Uterus (tissue), 4 donors: ENCODE results near the gene P2RY4. TPM values are rescaled to one million over a fixed set of nuclear protein-coding genes. Genes with fewer than 3 reads are reported as not detected.

Experiments used
- DNase-seq, 2 donors: peaks; one replicate each; pipeline ENCODE4 v3.0.0-alpha.2; 2019 to 2020
- H3K27ac ChIP-seq, 2 donors: fragments of 200-600 bp; sonication (generic); 1 replicate in 1 of 2; 2 replicates in 1 of 2; pipeline ENCODE4 v1.5.1; 2016 to 2018
- H3K27me3 ChIP-seq, 2 donors: fragments of 200-600 bp; sonication (generic); one replicate each; pipeline ENCODE4 v1.5.1; 2018 to 2019; ENCODE audit warnings: control low read depth in 1 of 2
- H3K36me3 ChIP-seq, 2 donors: fragments of 200-600 bp; sonication (generic); one replicate each; pipeline ENCODE4 v1.5.1; 2019; ENCODE audit warnings: control low read depth in 1 of 2
- H3K4me1 ChIP-seq, 2 donors: fragments of 200-600 bp; sonication (generic); one replicate each; pipeline ENCODE4 v1.5.1; 2018 to 2019; ENCODE audit warnings: control low read depth in 1 of 2
- H3K4me3 ChIP-seq, 2 donors: fragments of 200-600 bp; sonication (generic); 1 replicate in 1 of 2; 2 replicates in 1 of 2; pipeline ENCODE4 v1.5.1; 2018 to 2019; ENCODE audit warnings: mild to moderate bottlenecking in 1 of 2
- H3K9me3 ChIP-seq, 2 donors: fragments of 200-600 bp; sonication (generic); one replicate each; pipeline ENCODE4 v1.5.1; 2019; ENCODE audit warnings: control low read depth in 1 of 2
- POLR2A ChIP-seq, 2 donors: fragments of 450-650 bp; IDR thresholded peaks; one replicate each; pipeline ENCODE4 v1.6.1; 2016; ENCODE audit warnings: antibody characterized with exemption in 2 of 2, mild to moderate bottlenecking in 1 of 2, moderate library complexity in 1 of 2
- intact Hi-C: fragments of 100-400 bp; cut with DNase I; formaldehyde crosslinking; loops from one replicate; pipeline ENCODE4 v1.15.1; 2023; ENCODE audit warnings: low total_unique reads
- total RNA-seq, 4 donors: library from RNA; depleted of rRNA in 3 of 4; stranded (reverse); fragments of >200 nt in 3 of 4; gene quantifications; one replicate each; pipeline versions ENCODE4 v1.1.0 to v1.2.4, GENCODE V29; 2014 to 2023
- TF ChIP-seq, protein P1 (sequence below), 4 experiments: fragments of 200-600 bp in 2 of 4; fragments of 450-650 bp in 2 of 4; sonication (generic) in 2 of 4; IDR thresholded peaks; one replicate each; pipeline ENCODE4 v1.5.1; 2016 to 2019; ENCODE audit warnings: antibody characterized with exemption in 4 of 4, mild to moderate bottlenecking in 2 of 4, moderate library complexity in 1 of 4
- donor health status: DM: yes; HTN: yes; CAD: no.

The P2RY4 gene
- under 1 TPM in 2 of 4 donors, not detected in 2; 0.41 to 0.64 TPM for total RNA-seq

DNA sequence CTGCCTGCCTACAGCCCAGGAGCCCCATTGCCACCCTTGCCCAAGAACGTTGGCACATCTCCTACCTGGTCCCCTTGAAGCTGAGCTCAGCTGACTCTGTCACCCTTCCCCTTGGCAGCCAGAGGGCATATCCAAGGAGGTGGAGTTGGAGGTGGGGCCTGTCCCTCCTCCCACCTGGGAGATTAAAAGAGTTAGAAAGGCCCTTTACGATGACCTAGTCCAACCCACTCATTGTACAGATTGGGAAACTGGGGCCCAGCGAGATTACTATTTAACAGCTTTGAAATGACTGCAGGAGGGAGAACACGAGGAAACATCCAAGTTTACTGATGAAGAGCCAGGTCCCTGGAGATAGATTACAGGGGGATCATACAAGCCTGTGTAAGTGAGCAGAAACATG is at the start of gene P2RY4:
TSS of gene P2RY4 (minus strand) at position 101 of the 400 bp plus-strand sequence. CDS start 580 bp downstream, outside the sequence.
- H3K4me3 ChIP-seq, result no peak within 1 kb of the TSS
- H3K4me1 ChIP-seq, result no peaks in the 10 kb centered on the region
- intact Hi-C loops, result no loop called here
- no peak within 1 kb of the TSS for H3K27ac ChIP-seq
- H3K27me3 ChIP-seq, result no peaks in the 10 kb centered on the region
- no peak for DNase-seq
- no peaks in the 10 kb centered on the region for H3K9me3 ChIP-seq
- H3K36me3 ChIP-seq, result no peaks in the 10 kb centered on the region
- TF ChIP-seq, protein P1, sequence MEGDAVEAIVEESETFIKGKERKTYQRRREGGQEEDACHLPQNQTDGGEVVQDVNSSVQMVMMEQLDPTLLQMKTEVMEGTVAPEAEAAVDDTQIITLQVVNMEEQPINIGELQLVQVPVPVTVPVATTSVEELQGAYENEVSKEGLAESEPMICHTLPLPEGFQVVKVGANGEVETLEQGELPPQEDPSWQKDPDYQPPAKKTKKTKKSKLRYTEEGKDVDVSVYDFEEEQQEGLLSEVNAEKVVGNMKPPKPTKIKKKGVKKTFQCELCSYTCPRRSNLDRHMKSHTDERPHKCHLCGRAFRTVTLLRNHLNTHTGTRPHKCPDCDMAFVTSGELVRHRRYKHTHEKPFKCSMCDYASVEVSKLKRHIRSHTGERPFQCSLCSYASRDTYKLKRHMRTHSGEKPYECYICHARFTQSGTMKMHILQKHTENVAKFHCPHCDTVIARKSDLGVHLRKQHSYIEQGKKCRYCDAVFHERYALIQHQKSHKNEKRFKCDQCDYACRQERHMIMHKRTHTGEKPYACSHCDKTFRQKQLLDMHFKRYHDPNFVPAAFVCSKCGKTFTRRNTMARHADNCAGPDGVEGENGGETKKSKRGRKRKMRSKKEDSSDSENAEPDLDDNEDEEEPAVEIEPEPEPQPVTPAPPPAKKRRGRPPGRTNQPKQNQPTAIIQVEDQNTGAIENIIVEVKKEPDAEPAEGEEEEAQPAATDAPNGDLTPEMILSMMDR (IDR thresholded peaks at IDR 0.05), result no peak
- TF ChIP-seq POLR2A (IDR thresholded peaks at IDR 0.05), result no peak

- Histone ChIP-seq H3K27ac (no peak overlapping the region), H3K4me3 (no peak overlapping the region), H3K4me1 (no peaks in the 10 kb centered on the region), H3K36me3 (no peaks in the 10 kb centered on the region), H3K27me3 (no peaks in the 10 kb centered on the region), H3K9me3 (no peaks in the 10 kb centered on the region)
- intact Hi-C loops, result no loop called here
- TF ChIP-seq, protein P1 (IDR thresholded peaks at IDR 0.05), result no peak
- no peak for TF ChIP-seq POLR2A (IDR thresholded peaks at IDR 0.05)
- DNase-seq, result no peak
These were observed 41.7 kb upstream of the P2RY4 start for GRCh38 chrX:70301716-70302115.

DNA sequence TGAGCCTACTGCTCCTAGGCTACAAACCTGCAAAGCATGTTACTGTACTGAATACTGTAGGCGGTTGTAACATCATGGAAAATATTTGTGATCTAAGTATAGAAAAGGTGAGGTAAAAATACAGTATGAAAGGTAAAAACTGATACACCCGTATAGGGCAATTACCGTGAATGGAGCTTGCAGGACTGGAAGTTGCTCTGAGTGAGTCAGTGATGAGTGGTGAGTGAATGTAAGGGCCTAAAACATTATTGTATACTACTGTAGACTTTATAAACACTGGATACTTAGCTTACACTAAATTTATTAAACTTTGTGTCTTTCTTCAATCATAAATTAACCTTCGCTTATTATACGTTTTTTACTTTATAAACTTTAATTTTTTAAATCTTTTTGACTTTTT is 33.6 kb upstream of the P2RY4 start:
- intact Hi-C loops, result no loop called here
- no peak for DNase-seq
- Histone ChIP-seq H3K27me3 (no peaks in the 10 kb centered on the region), H3K36me3 (no peaks in the 10 kb centered on the region), H3K27ac (no peak overlapping the region), H3K9me3 (no peaks in the 10 kb centered on the region), H3K4me1 (no peaks in the 10 kb centered on the region), H3K4me3 (no peak overlapping the region)
- no peak for TF ChIP-seq POLR2A (IDR thresholded peaks at IDR 0.05)
- TF ChIP-seq, protein P1 (IDR thresholded peaks at IDR 0.05), result no peak

GRCh38 chrX:70292788-70293187 is 32.8 kb upstream of the P2RY4 start:
- Histone ChIP-seq H3K27ac (no peak overlapping the region), H3K27me3 (no peaks in the 10 kb centered on the region), H3K4me1 (no peaks in the 10 kb centered on the region), H3K4me3 (no peak overlapping the region), H3K9me3 (no peaks in the 10 kb centered on the region), H3K36me3 (no peaks in the 10 kb centered on the region)
- no peak for DNase-seq
- intact Hi-C loops, result no loop called here
- TF ChIP-seq, protein P1 (IDR thresholded peaks at IDR 0.05), result no peak
- no peak for TF ChIP-seq POLR2A (IDR thresholded peaks at IDR 0.05)

GRCh38 chrX:70289793-70290770 is 30.1 kb upstream of the P2RY4 start, which contains the start of the genes KIF4A and PDZD11:
Gene KIF4A, plus strand, starts transcription at chrX:70290104. Its CDS starts 355 bp downstream, at chrX:70290459.
Gene PDZD11, minus strand, starts transcription at chrX:70289927. Its CDS starts 586 bp downstream, at chrX:70289341.
- Histone ChIP-seq H3K4me1 (no peaks in the 10 kb centered on the region), H3K36me3 (no peaks in the 10 kb centered on the region), H3K4me3 (peak within 1 kb of the TSS; percentile 35 to 41), H3K27me3 (no peaks in the 10 kb centered on the region), H3K27ac (peak within 1 kb of the TSS; percentile 62 to 67), H3K9me3 (no peaks in the 10 kb centered on the region)
- TF ChIP-seq POLR2A (IDR thresholded peaks at IDR 0.05), result no peak
- TF ChIP-seq, protein P1 (IDR thresholded peaks at IDR 0.05), result no peak
- DNase-seq, result peak; percentile 60 to 77
- intact Hi-C loops, result no loop called here
